Measurements from ENCODE around the gene CSRP1.

DNA sequence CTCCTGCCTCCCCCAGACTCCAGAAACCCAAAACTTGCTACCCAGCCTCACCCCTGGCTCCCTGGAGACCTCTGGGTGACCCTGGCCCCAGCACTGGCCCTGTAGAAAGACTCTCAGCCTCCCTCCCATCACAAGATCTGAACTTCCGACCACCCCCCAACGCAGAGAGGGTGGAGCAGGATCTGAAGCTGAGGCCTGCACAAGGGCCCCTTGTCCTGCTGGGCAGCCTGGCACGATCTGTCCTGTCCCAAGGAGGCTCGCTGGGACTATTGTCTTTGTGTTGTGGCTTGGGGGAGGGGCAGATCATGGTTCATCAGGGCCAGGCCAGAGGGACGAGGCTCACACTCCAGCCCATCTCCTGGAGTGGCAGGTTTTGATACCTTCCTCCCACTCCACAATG lies 57.9 kb downstream of the CSRP1 start:
- no peak for TF ChIP-seq POLR2A (IDR thresholded peaks at IDR 0.05)
- TF ChIP-seq, protein P1, sequence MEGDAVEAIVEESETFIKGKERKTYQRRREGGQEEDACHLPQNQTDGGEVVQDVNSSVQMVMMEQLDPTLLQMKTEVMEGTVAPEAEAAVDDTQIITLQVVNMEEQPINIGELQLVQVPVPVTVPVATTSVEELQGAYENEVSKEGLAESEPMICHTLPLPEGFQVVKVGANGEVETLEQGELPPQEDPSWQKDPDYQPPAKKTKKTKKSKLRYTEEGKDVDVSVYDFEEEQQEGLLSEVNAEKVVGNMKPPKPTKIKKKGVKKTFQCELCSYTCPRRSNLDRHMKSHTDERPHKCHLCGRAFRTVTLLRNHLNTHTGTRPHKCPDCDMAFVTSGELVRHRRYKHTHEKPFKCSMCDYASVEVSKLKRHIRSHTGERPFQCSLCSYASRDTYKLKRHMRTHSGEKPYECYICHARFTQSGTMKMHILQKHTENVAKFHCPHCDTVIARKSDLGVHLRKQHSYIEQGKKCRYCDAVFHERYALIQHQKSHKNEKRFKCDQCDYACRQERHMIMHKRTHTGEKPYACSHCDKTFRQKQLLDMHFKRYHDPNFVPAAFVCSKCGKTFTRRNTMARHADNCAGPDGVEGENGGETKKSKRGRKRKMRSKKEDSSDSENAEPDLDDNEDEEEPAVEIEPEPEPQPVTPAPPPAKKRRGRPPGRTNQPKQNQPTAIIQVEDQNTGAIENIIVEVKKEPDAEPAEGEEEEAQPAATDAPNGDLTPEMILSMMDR (IDR thresholded peaks at IDR 0.05 in 4 of 5, conservative IDR thresholded peaks at IDR 0.05 in 1 of 5): no peak

Measured in gastrocnemius medialis (tissue), 4 donors.